ENCODE results near the gene CCDC170.

The CCDC170 gene

DNA sequence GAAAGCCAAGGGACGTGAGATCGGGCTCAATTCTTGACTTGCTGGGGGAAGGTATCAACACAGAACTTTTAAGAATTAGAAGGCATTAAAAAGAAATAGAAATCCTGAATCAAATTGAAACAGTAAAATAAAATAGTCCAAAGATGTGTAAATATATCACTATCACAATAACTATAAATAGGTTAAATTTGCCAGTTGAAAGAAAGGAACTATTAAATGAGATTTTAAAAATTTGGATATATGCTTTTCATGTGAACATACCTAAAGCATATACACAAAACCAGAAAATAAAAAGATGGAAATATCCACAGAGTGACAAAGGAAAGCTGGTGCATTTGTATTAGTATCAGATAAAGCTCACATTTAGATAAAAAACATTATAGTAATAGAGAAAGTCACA is 161.3 kb downstream of the CCDC170 start:
- DNase-seq (ENCODE audit: low spot score) (no peak), FAIRE-seq (no peak)

GRCh38 chr6:151656392-151656791 is 162.6 kb downstream of the CCDC170 start:
- no peak for FAIRE-seq
- no peak for DNase-seq (ENCODE audit: low spot score)

DNA sequence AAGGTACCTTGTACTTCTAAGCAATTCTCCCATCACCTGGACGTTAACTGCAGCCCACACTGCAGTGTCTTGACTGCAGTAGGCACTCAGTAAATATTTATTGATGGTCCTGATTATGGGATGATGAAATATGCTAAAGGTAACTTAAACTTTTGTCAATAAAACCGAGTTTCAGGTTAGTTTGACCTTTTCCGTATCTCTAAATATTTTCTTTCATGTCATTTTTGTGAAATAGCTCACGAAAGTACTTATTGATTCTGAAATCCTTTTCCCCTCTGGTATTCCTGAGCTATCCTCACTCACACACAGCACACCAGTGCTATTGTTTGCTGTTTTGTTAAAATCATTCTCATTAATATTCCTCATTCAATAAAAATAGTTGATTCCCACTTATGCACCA is 164.3 kb downstream of the CCDC170 start:
- DNase-seq (ENCODE audit: low spot score) = no peak
- no peak for FAIRE-seq

DNA sequence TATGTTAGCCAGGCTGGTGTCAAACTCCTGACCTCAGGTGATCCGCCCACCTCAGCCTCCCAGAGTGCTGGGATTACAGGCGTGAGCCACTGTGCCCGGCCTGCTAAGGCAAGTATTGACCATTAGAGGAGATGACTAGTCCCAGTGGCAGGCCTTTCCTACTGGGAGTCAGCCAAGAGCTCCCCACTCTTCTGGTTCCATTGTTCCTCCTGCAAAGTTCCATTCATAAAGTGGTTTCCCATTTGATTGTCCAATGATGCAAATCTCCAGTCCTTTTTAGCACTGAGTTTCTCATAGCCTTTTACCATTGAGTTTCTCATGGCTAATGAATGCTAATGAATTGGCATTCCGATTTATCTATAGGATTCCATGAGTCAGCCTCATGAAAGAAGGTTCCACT is 165.4 kb downstream of the CCDC170 start:
- no peak for FAIRE-seq

DNA sequence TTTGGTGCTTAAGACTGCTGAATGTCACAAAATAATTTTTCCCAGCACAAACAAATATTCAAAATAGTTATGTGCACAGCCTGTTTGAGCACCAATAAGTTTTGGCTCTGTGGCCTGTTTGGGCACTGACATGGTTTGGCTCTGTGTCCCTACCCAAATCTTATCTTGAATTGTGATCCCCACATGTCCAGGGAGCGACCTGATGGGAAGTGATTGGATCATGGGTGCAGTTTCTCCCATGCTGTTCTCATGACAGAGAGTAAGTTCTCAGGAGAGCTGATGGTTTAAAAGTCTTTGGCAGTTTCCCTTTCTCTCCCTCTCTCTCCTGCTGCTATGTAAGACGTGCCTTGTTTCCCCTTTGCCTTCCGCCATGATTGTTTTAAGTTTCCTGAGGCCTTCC is 167.7 kb downstream of the CCDC170 start:
- FAIRE-seq = no peak

More for the DNA sequence above, 165.4 kb downstream of the CCDC170 start:
- DNase-seq (ENCODE audit: low spot score) = no peak

GRCh38 chr6:151661928-151662327 is 168.1 kb downstream of the CCDC170 start:
- no peak for DNase-seq (ENCODE audit: low spot score)
- no peak for FAIRE-seq

More for the DNA sequence above, 167.7 kb downstream of the CCDC170 start:
- DNase-seq (ENCODE audit: low spot score) = no peak

- DNase-seq (ENCODE audit: low spot score) = no peak
- FAIRE-seq = no peak
Measured at GRCh38 chr6:151663559-151663958, 169.7 kb downstream of the CCDC170 start.

DNA sequence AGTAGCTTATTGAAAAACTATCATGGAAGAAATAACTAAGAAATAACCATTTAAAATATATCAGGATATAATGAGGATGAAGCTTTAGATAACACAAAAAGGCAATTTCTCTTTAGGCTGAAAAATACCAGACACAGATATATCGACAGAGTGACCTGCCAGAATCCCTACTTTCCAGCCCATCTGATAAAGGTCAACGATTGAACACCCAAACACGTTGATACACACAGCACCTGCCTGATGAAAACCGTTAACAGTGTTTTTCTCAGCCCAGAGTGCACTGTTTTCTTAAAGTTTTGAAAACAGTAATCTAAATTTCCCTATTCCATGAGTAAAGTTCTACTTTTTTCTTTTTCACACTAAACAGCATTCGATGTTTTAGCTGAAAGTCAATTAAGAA is 170.6 kb downstream of the CCDC170 start:
- FAIRE-seq = no peak

DNA sequence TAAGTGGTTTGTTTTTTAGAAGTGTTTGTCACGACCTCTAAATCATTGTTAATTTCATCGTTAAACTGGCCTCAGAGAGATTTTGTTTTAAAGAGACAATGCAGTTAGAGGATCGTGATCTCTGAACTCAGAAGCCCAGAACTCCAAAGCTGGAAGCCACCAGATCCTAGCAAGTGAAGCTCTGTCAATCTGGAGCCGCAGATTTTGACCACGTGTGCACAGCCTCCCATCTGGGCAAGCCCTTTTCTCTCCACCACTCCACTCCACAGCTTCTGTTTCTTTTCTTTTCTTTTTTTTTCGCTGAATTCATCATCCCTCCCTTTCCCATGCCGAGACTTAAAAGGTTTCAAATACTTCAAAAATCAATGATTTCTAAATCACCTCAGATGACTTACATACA is 171.5 kb downstream of the CCDC170 start:
- FAIRE-seq (no peak), DNase-seq (ENCODE audit: low spot score) (no peak)

More for the DNA sequence above, 170.6 kb downstream of the CCDC170 start:
- DNase-seq (ENCODE audit: low spot score) = no peak

- DNase-seq (ENCODE audit: low spot score) (no peak), FAIRE-seq (no peak)
Measured at GRCh38 chr6:151666526-151666925, 172.7 kb downstream of the CCDC170 start.

DNA sequence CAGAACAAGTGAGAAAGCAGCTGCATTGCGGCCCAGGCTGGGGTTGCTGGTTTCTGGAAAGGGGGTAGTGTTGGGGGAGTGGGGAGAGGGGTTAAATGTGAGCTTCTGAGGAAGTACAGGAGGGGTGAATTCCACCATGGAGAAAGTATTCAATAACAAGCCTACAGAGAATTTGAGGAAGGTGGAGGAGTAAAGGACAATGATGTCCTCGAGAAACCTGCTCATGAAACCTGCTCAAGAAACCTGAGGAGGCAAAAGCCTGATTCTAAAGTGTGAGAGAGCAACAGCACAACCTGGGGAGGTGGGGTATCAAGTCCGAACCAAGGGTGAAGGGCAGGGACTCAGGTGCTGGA is 175.4 kb downstream of the CCDC170 start:
- FAIRE-seq = no peak
- DNase-seq (ENCODE audit: low spot score) = no peak

GRCh38 chr6:151670116-151670515 is 176.3 kb downstream of the CCDC170 start:
- DNase-seq (ENCODE audit: low spot score) (no peak), FAIRE-seq (no peak)

All from RCC 7860 (cell line).